Lung (tissue), 12 donors: ENCODE results near the gene C1QTNF7. TPM values are rescaled to one million over a fixed set of nuclear protein-coding genes. Genes with fewer than 3 reads are reported as not detected.

Experiments
- ATAC-seq: fragments of 200-7000 bp; cut with Tn5 transposase; one replicate; pipeline ENCODE4 v1.9.1; 2020; ENCODE audit warnings: moderate number of reproducible peaks; ENCODE audit not compliant: insufficient read depth, low FRiP score
- DNase-seq, 3 donors: peaks; one replicate each; pipeline ENCODE4 v3.0.0-alpha.2; 2013 to 2017
- H3K27ac ChIP-seq, 2 donors: one replicate each; pipeline ENCODE4 v1.5.1; 2013; ENCODE audit warnings: mild to moderate bottlenecking in 2 of 2, moderate library complexity in 2 of 2, control low read depth in 1 of 2, inconsistent platforms in 1 of 2, low read depth in 1 of 2, low read length in 1 of 2
- H3K27me3 ChIP-seq, 3 donors: one replicate each; pipeline ENCODE4 v1.5.1; 2013; ENCODE audit warnings: low read length in 2 of 3; ENCODE audit not compliant: control insufficient read depth in 3 of 3, insufficient read depth in 3 of 3
- H3K36me3 ChIP-seq, 4 donors: one replicate each; pipeline ENCODE4 v1.5.1; 2013; ENCODE audit warnings: low read length in 4 of 4, mild to moderate bottlenecking in 1 of 4, moderate library complexity in 1 of 4; ENCODE audit not compliant: control insufficient read depth in 4 of 4, insufficient read depth in 4 of 4
- H3K4me1 ChIP-seq, 5 donors: one replicate each; pipeline ENCODE4 v1.5.1; 2013; ENCODE audit warnings: low read length in 5 of 5, mild to moderate bottlenecking in 2 of 5, moderate library complexity in 1 of 5; ENCODE audit not compliant: control insufficient read depth in 5 of 5, insufficient read depth in 5 of 5
- H3K4me3 ChIP-seq: one replicate; pipeline ENCODE4 v1.5.1; 2013; ENCODE audit warnings: mild to moderate bottlenecking, control low read depth, moderate library complexity
- H3K9ac ChIP-seq, 2 donors: one replicate each; pipeline ENCODE4 v1.5.1; 2013; ENCODE audit warnings: low read length in 2 of 2, control low read depth in 1 of 2; ENCODE audit not compliant: insufficient read depth in 1 of 2
- H3K9me3 ChIP-seq, 4 donors: one replicate each; pipeline ENCODE4 v1.5.1; 2013; ENCODE audit warnings: low read length in 3 of 4, mild to moderate bottlenecking in 1 of 4, moderate library complexity in 1 of 4; ENCODE audit not compliant: control insufficient read depth in 4 of 4, insufficient read depth in 3 of 4
- CTCF ChIP-seq: IDR thresholded peaks from 2 replicates; pipeline ENCODE4 v1.5.1; 2012; ENCODE audit warnings: mild to moderate bottlenecking; ENCODE audit errors: control extremely low read depth, extremely low read depth
- WGBS, 2 donors: extraction: QIAGEN DNeasy Blood & Tissue Kit; methylation state at CpG; one replicate each; pipeline ENCODE4 v1.1.7; 2013; 5-methylcytosine and 5-hydroxymethylcytosine counted together
- polyA plus RNA-seq, 2 donors: library from polyadenylated mRNA; stranded (reverse); fragments of 200-250 nt; gene quantifications; one replicate each; pipeline ENCODE4 v1.2.1, GENCODE V29; 2013
- total RNA-seq, 2 donors: library from RNA; depleted of rRNA in 1 of 2; stranded (reverse); fragments of >200 nt in 1 of 2; gene quantifications; one replicate each; pipeline ENCODE4 v1.2.1, GENCODE V29; 2014 to 2021
- donor health status: control.
- donor health status: control.
- donor health status: Bipolar disorder and iron deficiency.
- donor health status: healthy.
- donor health status: DM: yes; HTN: yes; CAD: no.

C1QTNF7 gene
- total and polyA plus RNA-seq, 4 donors: 0.38 to 10.5 (median 2.3) TPM

GRCh38 chr4:15438939-15439524 lies 11.2 kb downstream of the C1QTNF7 start:
- Histone ChIP-seq H3K36me3 (peaks cover 0 to 5% (median 0%) of the 10 kb centered on the region in 4 donors), H3K9ac (no peak overlapping the region), H3K9me3 (no peaks in the 10 kb centered on the region), H3K27me3 (no peaks in the 10 kb centered on the region), H3K4me1 (peaks cover 0 to 13% (median 1%) of the 10 kb centered on the region in 5 donors), H3K4me3 (no peak overlapping the region), H3K27ac (no peak overlapping the region)
- 68 to 75% methylated on average over 2 of the region's 2 CpGs for WGBS, 2 donors
- ATAC-seq (no peak), DNase-seq (no peak)
- no peak for TF ChIP-seq CTCF

GRCh38 chr4:15443371-15444160 lies 15.7 kb downstream of the C1QTNF7 start:
- no peak for TF ChIP-seq CTCF
- H3K9ac ChIP-seq: no peak overlapping the region

GRCh38 chr4:15444276-15444675 lies 16.4 kb downstream of the C1QTNF7 start:
- Histone ChIP-seq H3K9me3 (no peaks in the 10 kb centered on the region), H3K36me3 (no peaks in the 10 kb centered on the region), H3K27ac (no peak overlapping the region), H3K9ac (no peak overlapping the region), H3K4me3 (no peak overlapping the region), H3K4me1 (peaks cover 0 to 2% (median 0%) of the 10 kb centered on the region in 5 donors), H3K27me3 (no peaks in the 10 kb centered on the region)
- no peak for TF ChIP-seq CTCF
- no peak for ATAC-seq
- WGBS, 2 donors: 95 to 98% methylated on average over 7 of the region's 7 CpGs
- no peak for DNase-seq

More at GRCh38 chr4:15443371-15444160, 15.7 kb downstream of the C1QTNF7 start:
- WGBS, 2 donors: 84 to 90% methylated on average over 2 of the region's 2 CpGs
- Histone ChIP-seq H3K4me3 (no peak overlapping the region), H3K27me3 (no peaks in the 10 kb centered on the region), H3K36me3 (no peaks in the 10 kb centered on the region), H3K9me3 (no peaks in the 10 kb centered on the region), H3K4me1 (peaks cover 0 to 2% (median 0%) of the 10 kb centered on the region in 5 donors), H3K27ac (no peak overlapping the region)
- no peak for ATAC-seq
- DNase-seq: peak in 1 of 3 donors; percentile 50
